HUES6 (cell line): Measurements from ENCODE around the gene PHOX2A.

Experiments
- H3K27ac ChIP-seq: 2 replicates; pipeline ENCODE4 v1.7.0; 2013; ENCODE audit warnings: low read depth, mild to moderate bottlenecking, low read length, inconsistent platforms
- H3K27me3 ChIP-seq: 2 replicates; pipeline ENCODE4 v1.6.1; 2013; ENCODE audit warnings: low read length; ENCODE audit not compliant: control insufficient read depth, insufficient read depth
- H3K36me3 ChIP-seq: 2 replicates; pipeline ENCODE4 v1.6.1; 2013; ENCODE audit warnings: low read length; ENCODE audit not compliant: control insufficient read depth, insufficient read depth
- H3K4me1 ChIP-seq: 2 replicates; pipeline ENCODE4 v1.6.1; 2013; ENCODE audit warnings: low read length; ENCODE audit not compliant: control insufficient read depth, insufficient read depth
- H3K4me3 ChIP-seq: 2 replicates; pipeline ENCODE4 v1.5.1; 2013; ENCODE audit warnings: low read depth, low read length
- H3K9ac ChIP-seq: one replicate; pipeline ENCODE4 v1.6.1; 2013; ENCODE audit warnings: mild to moderate bottlenecking, low read length
- H3K9me3 ChIP-seq: 2 replicates; pipeline ENCODE4 v1.6.1; 2013; ENCODE audit warnings: low read depth, low read length; ENCODE audit not compliant: control insufficient read depth, insufficient read depth

The PHOX2A gene

GRCh38 chr11:72226701-72227100, 17.3 kb downstream of the PHOX2A start:
- H3K27ac ChIP-seq = no peak overlapping the region
- H3K4me3 ChIP-seq = no peak overlapping the region
- H3K9ac ChIP-seq = no peak overlapping the region
- H3K36me3 ChIP-seq = peaks cover 50% of the 10 kb centered on the region
- no peaks in the 10 kb centered on the region for H3K27me3 ChIP-seq
- no peaks in the 10 kb centered on the region for H3K9me3 ChIP-seq
- peaks cover 16% of the 10 kb centered on the region for H3K4me1 ChIP-seq

- H3K27ac ChIP-seq = no peak overlapping the region; the same call in 1 of the 2 replicates
- peaks cover 38% of the 10 kb centered on the region for H3K36me3 ChIP-seq
Measured at GRCh38 chr11:72225411-72225951, 18.5 kb downstream of the PHOX2A start.

DNA sequence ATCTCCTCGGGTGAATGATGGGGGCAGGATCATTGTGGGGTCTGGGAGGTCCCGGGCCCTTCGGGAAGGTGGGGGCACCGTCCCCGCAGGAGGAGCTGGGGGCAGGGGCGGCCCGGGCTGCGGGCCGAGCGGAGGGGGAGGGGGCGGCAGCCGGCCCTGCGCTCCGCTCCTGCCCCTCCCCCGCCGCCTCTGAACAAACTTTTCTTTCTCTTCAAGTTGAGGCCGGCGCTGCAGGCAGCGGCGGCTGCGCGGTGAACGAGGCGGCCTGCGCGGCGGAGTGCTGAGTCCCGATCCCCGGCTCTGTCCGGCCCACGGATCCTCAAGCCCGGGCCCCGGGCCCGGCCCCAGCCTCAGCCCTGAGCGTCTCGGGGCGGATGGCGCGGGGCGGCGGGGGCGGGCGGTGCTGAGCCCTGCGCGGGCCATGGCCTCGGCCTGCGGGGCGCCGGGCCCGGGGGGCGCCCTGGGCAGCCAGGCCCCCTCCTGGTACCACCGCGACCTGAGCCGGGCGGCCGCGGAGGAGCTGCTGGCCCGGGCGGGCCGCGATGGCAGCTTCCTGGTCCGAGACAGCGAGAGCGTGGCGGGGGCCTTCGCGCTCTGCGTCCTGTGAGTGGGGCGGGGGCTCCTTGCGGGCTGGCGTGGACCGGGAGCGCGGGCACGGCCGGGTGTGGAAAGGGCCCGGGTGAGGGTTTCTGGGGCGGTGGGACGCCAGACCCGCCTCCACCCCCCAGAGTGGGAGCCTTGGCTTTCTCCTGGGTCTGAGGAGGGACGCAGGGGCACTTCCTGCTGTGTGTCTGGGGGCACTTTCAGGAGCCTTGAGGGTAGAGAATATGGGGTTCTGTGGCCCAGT, 19.2 kb downstream of the PHOX2A start, which contains the start of gene INPPL1:
Gene INPPL1 (plus strand): TSS at position 204 of the 847 bp plus-strand sequence. CDS start 218 bp downstream, at position 422.
- no peaks in the 10 kb centered on the region for H3K9me3 ChIP-seq
- no peaks in the 10 kb centered on the region for H3K27me3 ChIP-seq
- peak within 1 kb of the TSS; percentile 95 for H3K27ac ChIP-seq
- H3K4me3 ChIP-seq = peak within 1 kb of the TSS; percentile 80
- H3K4me1 ChIP-seq = peaks cover 24% of the 10 kb centered on the region
- H3K36me3 ChIP-seq = peaks cover 31% of the 10 kb centered on the region
- peak within 1 kb of the TSS; percentile 95 for H3K9ac ChIP-seq

More at GRCh38 chr11:72225411-72225951, 18.5 kb downstream of the PHOX2A start:
- Histone ChIP-seq H3K4me3 (peak overlapping the region; percentile 80), H3K9ac (peak overlapping the region; percentile 95), H3K4me1 (peaks cover 24% of the 10 kb centered on the region), H3K9me3 (no peaks in the 10 kb centered on the region), H3K27me3 (no peaks in the 10 kb centered on the region)

- peaks cover 22% of the 10 kb centered on the region for H3K36me3 ChIP-seq
- peaks cover 24% of the 10 kb centered on the region for H3K4me1 ChIP-seq
- H3K4me3 ChIP-seq = peak overlapping the region; percentile 80
- no peaks in the 10 kb centered on the region for H3K27me3 ChIP-seq
- peak overlapping the region; percentile 95 for H3K27ac ChIP-seq
- H3K9me3 ChIP-seq = no peaks in the 10 kb centered on the region
- H3K9ac ChIP-seq = peak overlapping the region; percentile 95
Measured at GRCh38 chr11:72223615-72224563, 20.1 kb downstream of the PHOX2A start.

- peak overlapping the region; percentile 87; the same call in 1 of the 2 replicates for H3K27ac ChIP-seq
- peak overlapping the region; percentile 80 for H3K4me3 ChIP-seq
- H3K4me1 ChIP-seq = peaks cover 24% of the 10 kb centered on the region
- H3K9me3 ChIP-seq = no peaks in the 10 kb centered on the region
- H3K36me3 ChIP-seq = peaks cover 14% of the 10 kb centered on the region
- peak overlapping the region; percentile 95 for H3K9ac ChIP-seq
- H3K27me3 ChIP-seq = no peaks in the 10 kb centered on the region
Measured at GRCh38 chr11:72222907-72223614, 20.9 kb downstream of the PHOX2A start.

DNA sequence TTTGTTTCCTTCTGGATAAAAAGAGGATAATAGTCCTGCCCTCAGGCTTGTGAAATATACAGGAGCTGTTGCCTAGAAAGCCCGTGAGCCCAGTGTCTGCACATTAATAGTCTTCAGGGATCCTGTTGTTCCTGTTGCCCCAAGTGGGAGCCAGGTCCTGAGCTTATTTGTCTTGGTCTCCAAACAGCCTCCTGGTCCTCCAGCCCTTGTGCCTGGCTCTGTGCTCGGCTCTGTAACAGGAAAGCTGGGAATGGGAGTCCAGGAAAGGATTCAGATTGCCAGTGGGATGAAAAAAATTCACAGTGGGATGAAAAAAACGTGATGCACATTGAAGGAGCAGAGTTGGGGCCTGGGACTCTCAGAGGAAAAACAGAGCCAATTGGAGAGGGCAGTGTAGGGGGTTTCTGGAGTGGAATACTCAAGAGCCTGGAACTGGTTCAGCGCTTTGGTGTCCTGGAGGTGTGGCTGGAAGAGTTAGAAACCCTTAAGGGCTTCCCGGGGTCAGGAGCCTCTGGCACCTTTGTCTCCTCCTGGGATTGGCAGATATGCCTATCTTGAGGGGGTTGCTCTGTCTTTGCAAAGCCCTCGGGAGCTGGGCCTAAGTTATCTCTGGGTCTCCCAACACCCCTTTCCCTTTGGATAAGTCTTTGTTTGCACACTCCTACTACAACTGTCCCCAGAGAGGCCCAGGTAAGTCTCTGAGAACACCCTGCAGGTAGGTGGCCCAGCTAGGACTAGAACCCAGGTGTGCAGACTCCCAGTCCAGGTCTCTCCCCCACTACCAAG, 21.7 kb downstream of the PHOX2A start:
- no peaks in the 10 kb centered on the region for H3K27me3 ChIP-seq
- peak overlapping the region; percentile 37; the same call in 1 of the 2 replicates for H3K27ac ChIP-seq
- peak overlapping the region; percentile 31 for H3K9ac ChIP-seq
- H3K4me3 ChIP-seq = peak overlapping the region; percentile 80
- peaks cover 24% of the 10 kb centered on the region for H3K4me1 ChIP-seq
- H3K9me3 ChIP-seq = no peaks in the 10 kb centered on the region
- H3K36me3 ChIP-seq = peaks cover 7% of the 10 kb centered on the region; the same call in 1 of the 2 replicates

- no peak overlapping the region for H3K9ac ChIP-seq
- no peak overlapping the region for H3K4me3 ChIP-seq
- H3K36me3 ChIP-seq = no peaks in the 10 kb centered on the region
- H3K9me3 ChIP-seq = no peaks in the 10 kb centered on the region
- peaks cover 24% of the 10 kb centered on the region for H3K4me1 ChIP-seq
- H3K27me3 ChIP-seq = peaks cover 2% of the 10 kb centered on the region; the same call in 1 of the 2 replicates
- no peak overlapping the region for H3K27ac ChIP-seq
Measured at GRCh38 chr11:72221386-72222075, 22.4 kb downstream of the PHOX2A start.

- H3K27ac ChIP-seq = no peak overlapping the region
- H3K9ac ChIP-seq = no peak overlapping the region
- peaks cover 22% of the 10 kb centered on the region for H3K4me1 ChIP-seq
- H3K9me3 ChIP-seq = no peaks in the 10 kb centered on the region
- H3K36me3 ChIP-seq = no peaks in the 10 kb centered on the region
- no peak overlapping the region for H3K4me3 ChIP-seq
- peaks cover 2% of the 10 kb centered on the region; the same call in 1 of the 2 replicates for H3K27me3 ChIP-seq
Measured at GRCh38 chr11:72220696-72221363, 23.1 kb downstream of the PHOX2A start.

GRCh38 chr11:72218251-72218745, 25.7 kb downstream of the PHOX2A start:
- no peaks in the 10 kb centered on the region for H3K9me3 ChIP-seq
- no peaks in the 10 kb centered on the region for H3K36me3 ChIP-seq
- no peak overlapping the region for H3K9ac ChIP-seq
- H3K4me3 ChIP-seq = no peak overlapping the region
- H3K4me1 ChIP-seq = peaks cover 19% of the 10 kb centered on the region
- H3K27me3 ChIP-seq = peaks cover 2% of the 10 kb centered on the region; the same call in 1 of the 2 replicates
- H3K27ac ChIP-seq = no peak overlapping the region
